ENCODE results near the gene TRPV2. TPM values are rescaled to one million over a fixed set of nuclear protein-coding genes. Genes with fewer than 3 reads are reported as not detected.
A peak's percentile ranks its signal among the peaks of the same experiment; 100 is the strongest.
"Not testable (repeated sequence)": the region's sequence is repeated elsewhere in the genome, so short reads cannot be mapped to it uniquely, and the experiment has no call there.

The TRPV2 gene
- total RNA-seq, 1 donor from 2014 or later: 16.1 TPM

DNA sequence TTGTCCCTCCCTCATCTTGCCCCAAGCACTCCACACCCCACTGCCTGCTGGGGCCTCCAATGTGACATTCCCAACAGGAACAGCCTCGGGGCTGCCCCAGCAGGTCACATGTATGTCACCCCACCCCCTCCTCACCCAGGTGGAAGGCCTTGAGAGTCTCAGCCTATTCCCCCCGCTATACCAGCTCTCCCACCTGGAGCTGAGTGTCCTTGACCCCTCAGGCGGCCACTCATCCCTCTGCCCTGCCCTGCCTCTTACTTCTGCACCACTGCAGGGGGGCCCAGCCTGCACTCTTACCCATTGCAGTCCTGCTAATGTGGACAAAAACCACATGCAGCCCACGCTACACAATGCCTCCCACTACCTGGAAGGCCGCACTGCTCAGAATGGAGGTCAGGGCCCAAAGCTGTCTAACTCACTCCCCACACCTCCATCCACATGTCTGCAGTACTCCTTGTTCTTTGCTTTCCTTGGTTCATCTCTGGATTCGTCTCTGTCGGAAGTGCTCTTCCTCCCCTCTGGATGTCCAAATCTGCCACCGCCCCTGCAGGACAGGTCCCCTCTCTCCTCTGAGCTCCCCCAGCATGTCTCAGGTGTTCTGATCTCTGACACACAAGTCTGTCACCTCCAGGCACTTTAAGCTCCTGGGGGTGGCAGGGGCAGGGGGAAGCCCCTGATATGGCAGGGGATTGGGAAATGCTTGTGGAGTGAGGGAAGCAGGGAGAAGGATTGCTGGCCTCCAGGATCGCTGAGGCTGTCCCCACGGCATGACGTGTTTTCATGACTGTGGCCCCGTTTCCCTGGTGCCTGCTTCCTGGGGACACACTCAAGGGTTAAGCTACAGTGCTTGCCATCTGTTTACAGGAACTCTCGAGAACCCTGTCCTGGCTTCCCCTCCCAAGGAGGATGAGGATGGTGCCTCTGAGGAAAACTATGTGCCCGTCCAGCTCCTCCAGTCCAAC is 20.8 kb downstream of the TRPV2 start:
- DNase-seq (ENCODE audit: low read depth): no peak

DNA sequence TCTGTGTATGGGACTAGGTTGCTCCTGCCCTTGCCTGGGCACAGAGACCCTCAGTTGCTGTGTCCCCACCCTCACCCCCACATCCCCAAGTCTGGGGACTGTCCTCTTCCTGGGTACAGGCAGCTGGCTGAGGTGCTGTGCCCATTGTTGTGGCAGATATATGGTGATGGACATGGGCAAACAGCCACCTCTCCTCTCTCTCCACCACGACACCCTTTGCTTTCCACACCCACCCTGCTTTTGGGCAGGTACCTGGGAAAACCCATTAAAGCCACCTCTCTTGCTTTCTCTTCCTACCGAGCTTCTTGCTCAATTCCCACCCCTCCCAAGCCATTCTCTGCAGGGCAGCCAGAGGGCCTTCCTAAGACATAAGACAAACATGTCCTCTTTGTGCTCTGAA is 21.7 kb downstream of the TRPV2 start:
- no peak for DNase-seq (ENCODE audit: low read depth)

GRCh38 chr17:16438173-16438556 is 22.8 kb downstream of the TRPV2 start:
- no peak for DNase-seq (ENCODE audit: low read depth)

DNA sequence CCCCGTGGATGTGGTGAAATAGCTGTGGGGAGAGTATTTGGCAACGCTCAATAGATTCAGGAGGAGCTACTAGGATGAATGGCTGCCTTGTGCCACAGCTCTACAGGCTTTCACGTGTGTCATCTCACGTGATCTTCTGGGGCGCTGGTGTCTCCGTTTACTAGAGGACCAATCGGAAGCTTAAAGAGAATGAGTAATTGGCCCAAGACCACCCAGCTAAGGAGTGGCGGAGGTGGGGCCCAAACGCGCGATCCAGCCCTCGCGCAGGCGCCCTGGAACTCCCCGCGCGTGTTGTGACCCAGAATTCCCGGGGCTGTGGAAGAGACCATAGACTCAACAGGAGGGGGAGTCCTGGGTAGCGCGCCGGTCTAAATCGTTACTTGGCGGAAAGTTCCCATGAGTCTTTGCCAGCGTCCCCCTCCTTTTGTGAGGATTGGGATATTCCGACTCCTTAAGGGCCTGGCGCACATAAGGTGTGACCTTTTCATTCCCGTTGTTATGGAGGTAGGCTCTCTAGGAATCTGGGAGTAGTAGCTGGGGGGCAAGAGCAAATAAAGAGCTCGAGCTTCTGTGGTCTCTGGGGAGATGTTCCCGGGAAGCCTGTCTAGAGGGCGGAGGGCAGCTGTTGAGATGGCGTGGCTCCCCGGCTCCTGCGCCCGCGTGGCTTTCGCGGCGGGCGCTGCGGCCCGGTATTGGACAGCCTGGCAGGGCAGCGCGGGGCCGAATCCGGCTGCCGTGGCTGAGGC is 23.4 kb downstream of the TRPV2 start:
- DNase-seq (ENCODE audit: low read depth): peak; percentile 100

DNA sequence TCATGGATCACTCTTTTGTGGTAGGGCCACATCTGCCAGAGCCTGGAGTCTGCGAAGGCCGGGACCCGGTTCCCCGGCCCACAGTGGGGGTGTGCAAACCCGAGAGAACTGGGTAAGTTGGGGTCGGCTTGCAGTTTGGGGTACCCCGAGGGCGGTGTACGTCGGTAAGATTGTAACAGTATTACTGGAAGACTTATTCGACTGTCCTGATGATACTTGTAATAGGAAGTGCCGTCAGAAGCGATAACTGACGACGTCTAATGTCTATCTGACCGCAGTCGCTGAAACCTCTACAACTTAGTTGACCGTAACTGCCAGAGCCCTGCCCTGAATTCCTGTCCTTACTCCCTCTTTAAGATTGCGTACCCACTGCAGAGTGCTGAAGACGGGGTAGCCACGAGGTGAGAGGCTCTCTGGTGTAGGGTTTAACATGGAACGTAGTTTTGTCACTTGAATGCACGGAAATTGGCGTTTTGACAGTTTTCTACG is 24.0 kb downstream of the TRPV2 start:
- peak; percentile 18 for DNase-seq (ENCODE audit: low read depth)

GRCh38 chr17:16439811-16440351 is 24.5 kb downstream of the TRPV2 start:
- peak; percentile 23 for DNase-seq (ENCODE audit: low read depth)

- DNase-seq (ENCODE audit: low read depth): not testable (repeated sequence)
Measured at GRCh38 chr17:16440354-16440753, 25.0 kb downstream of the TRPV2 start.

DNA sequence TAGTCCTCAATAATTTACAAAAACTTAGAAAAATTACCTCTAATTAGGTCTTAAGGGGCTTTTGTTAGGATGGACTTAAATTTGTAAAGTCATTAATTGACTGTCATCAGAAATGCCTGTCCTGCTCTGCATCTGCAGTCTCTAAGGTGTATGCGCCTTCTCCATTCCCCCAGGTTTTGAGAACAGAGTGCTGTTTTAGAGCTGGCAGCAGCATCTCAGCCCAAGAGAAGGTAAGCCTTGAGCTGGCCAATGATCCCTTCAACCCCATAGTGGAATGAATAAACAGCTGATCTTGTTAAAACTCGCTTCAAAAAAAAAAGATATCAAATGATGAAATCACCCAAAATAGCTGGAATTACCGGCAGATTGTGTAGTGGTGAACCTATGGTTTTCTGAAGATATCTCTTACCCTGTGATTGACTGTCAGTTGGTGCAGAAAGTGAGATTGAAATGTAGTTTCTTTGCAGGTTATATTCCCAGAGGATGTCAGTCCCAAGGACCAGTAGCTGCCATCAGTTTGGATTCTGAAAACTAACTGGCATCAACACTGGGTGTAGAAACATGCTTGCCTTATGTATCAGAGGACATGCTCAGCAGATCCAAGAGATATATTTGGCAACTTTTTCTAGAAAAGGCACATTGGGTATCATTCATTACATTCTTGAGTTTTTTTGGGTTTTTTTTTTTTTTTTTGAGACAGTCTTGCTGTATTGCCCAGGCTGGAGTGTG is 25.7 kb downstream of the TRPV2 start:
- DNase-seq (ENCODE audit: low read depth): no peak

GRCh38 chr17:16442141-16442540 is 26.8 kb downstream of the TRPV2 start:
- DNase-seq (ENCODE audit: low read depth): no peak

GRCh38 chr17:16442594-16443510 is 27.5 kb downstream of the TRPV2 start:
- no peak for DNase-seq (ENCODE audit: low read depth)

DNA sequence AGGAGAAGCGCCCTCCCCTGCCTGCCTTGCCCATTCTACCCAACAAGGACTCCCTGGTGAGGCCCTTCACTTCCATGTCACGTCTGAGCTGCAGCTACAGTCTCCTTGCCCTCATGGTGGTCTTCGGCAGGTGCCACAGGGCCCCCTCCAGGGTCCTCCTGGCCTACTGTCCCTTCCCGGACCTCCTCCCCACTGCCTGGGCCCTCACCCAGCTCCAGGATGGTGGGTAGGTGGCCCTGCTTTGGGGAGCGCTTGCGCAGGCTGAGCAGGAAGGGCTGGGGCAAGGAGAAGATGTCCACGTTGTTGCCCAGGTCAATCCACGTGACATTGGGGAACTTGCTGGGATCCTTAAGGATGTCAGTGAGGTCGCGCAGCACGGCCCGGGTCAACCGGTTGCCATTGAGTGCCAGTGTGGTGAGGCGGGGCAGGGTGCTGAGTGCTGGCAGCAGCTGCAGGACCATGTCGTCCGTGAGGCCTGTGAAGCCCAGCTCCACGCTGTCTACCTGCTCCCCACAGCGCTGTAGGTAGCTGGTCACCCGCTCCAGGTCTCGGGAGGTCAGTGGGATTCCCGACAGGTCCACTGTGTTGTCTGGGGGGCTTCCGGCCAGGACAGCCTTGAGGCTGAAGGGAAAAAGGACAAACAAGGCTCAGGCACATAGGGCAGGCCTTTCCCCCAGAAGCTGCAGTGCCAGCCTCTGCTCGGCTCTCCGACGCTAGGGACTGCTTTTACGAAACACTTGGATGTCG is 28.3 kb downstream of the TRPV2 start:
- no peak for DNase-seq (ENCODE audit: low read depth)

DNA sequence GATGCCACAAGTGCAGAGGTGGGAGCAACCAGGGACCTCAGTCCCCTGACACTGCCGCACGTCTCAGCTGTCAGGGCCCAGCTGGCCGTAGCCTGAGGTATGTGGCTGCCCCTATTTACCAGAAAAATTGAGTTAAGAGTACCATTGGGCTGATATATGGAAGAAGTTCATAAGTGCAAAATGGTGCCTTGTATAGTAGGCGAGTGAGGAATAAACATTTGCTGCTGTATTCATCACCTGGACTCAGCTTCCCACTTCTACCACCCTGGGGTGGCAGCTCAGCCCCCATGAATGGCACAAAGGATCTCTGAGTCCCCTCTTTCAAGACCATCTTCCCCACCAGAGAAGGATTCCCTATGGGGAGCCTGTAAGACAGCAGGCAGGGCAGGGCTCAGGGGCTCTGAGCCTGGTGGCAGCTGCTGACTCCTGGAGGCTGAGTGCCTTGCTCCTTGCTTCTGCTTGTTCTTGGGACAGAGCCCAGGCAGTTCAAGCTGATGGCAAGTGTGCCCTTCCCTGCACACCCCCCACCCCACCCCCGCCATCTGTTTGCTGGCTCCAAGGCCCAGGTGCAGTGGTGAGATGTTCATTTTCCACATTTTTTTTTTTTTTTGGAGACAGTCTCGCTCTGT is 29.0 kb downstream of the TRPV2 start:
- DNase-seq (ENCODE audit: low read depth): no peak

DNA sequence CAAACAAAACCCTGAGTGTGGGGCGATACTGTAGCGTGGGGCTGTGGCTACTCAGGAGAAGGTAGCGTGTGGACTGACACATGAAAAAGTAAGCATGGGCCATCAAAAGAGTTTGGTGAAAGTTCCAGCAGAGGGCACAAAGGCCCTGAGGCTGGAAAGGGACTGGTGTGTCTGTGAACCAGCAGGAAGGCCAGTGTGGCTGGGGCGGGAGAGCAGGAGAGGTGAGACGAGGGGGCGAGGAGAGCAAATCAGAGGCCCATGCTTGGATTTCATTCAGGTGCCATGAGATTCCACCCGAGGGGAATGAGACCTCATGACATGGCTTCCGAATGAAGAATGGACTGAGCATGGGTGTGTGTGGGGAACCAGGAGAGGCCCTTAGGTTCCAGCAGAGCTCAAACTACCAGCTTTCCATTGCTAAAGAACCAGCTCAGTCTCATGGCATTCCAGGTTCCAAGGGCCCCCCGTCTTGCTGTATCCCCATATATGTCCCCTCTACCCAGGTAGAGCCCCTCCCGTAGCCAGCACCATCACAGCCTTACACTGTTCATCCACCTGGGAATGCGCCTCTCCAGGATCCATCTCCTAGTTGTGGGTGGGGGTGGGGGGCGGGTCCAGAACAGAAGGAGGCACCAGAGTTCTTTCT is 31.1 kb downstream of the TRPV2 start:
- DNase-seq (ENCODE audit: low read depth): no peak

- DNase-seq (ENCODE audit: low read depth): no peak
Measured at GRCh38 chr17:16447676-16448075, 32.3 kb downstream of the TRPV2 start.

- no peak for DNase-seq (ENCODE audit: low read depth)
Measured at GRCh38 chr17:16448490-16448889, 33.1 kb downstream of the TRPV2 start.

DNA sequence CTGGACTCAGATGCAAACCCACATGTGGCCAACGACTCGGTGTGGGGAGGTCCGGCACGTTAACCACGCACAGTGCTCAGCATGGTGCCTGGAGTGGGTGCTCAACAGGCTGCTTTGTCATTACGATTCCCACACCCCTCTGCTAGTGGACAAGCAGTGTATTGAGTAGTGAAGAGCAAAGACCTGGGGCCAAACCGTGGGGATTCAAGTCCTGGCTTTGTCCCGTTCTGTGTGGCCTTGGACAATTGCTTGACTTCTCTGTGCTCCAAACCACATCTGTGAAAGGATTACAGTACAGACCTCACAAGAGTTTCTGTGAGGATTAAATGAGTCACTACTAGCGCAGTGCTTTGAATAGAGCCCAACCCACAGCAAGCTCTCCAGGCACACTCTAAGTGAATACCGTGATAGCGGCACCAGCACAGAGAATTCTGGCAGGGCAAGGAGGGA is 33.8 kb downstream of the TRPV2 start:
- no peak for DNase-seq (ENCODE audit: low read depth)

- no peak for DNase-seq (ENCODE audit: low read depth)
Measured at GRCh38 chr17:16450028-16450427, 34.7 kb downstream of the TRPV2 start.

DNA sequence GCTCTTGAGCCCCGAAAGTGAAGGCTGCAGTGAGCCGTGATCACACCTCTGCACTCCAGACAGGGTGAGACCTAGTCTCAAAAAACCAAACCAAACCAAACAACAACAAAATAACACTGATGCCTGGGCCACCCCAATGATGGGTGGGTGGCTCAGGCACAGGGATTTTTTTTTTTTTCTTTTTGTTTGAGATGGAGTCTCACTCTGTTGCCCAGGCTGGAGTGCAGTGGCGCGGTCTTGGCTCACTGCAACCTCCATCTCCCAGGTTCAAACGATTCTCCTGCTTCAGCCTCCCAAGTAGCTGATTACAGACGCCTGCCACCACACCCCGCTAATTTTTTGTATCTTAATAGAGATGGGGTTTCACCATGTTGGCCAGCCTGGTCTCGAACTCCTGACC is 36.9 kb downstream of the TRPV2 start:
- not testable (repeated sequence) for DNase-seq (ENCODE audit: low read depth)
